ENCODE data around the gene C1orf226. TPM values are rescaled to one million over a fixed set of nuclear protein-coding genes. Genes with fewer than 3 reads are reported as not detected.

Gene C1orf226
- 1 to 10 TPM; 1.3 to 4.0 TPM for total RNA-seq

DNA sequence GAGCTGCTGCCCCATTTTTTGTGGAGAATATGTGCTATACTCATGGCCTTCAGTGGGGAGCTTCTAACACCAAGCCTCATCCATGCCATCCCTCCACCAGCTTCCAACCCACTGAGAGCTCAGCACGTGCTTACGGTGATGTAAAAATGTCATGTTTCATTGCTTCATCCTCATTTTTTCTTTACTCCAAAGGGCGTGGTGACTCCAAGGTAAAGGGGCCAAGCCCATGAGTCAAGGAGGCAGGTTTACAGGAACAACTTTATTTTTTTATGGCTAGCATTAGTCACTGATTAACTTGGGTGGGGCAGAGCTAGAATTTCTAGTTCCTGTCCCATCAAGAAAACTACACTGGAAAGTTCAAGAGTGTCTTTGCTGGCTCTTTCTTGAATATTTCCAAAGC lies at the start of gene C1orf226:
Gene C1orf226, plus strand, starts transcription at position 346 of the 400 bp plus-strand sequence. CDS start 174 bp downstream, outside the sequence.
- H3K36me3 ChIP-seq (replicated peaks in 1 of 2; ENCODE audit: insufficient read depth in 1 of 2, low read depth in 2 of 2): no peaks in the 10 kb centered on the region
- DNase-seq: peak in 1 of 4 donors; percentile 9
- no peaks in the 10 kb centered on the region for H3K4me1 ChIP-seq
- TF ChIP-seq, protein P1, sequence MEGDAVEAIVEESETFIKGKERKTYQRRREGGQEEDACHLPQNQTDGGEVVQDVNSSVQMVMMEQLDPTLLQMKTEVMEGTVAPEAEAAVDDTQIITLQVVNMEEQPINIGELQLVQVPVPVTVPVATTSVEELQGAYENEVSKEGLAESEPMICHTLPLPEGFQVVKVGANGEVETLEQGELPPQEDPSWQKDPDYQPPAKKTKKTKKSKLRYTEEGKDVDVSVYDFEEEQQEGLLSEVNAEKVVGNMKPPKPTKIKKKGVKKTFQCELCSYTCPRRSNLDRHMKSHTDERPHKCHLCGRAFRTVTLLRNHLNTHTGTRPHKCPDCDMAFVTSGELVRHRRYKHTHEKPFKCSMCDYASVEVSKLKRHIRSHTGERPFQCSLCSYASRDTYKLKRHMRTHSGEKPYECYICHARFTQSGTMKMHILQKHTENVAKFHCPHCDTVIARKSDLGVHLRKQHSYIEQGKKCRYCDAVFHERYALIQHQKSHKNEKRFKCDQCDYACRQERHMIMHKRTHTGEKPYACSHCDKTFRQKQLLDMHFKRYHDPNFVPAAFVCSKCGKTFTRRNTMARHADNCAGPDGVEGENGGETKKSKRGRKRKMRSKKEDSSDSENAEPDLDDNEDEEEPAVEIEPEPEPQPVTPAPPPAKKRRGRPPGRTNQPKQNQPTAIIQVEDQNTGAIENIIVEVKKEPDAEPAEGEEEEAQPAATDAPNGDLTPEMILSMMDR (IDR thresholded peaks at IDR 0.05): no peak
- no peak for TF ChIP-seq POLR2A (IDR thresholded peaks at IDR 0.05)
- no peaks in the 10 kb centered on the region for H3K9me3 ChIP-seq
- H3K4me3 ChIP-seq: no peak within 1 kb of the TSS
- H3K27me3 ChIP-seq: no peaks in the 10 kb centered on the region
- WGBS, 2 donors: 80 to 86% methylated on average over 3 of the region's 3 CpGs
- intact Hi-C loops (cut with DNase I): no loop called here
- no peak within 1 kb of the TSS for H3K27ac ChIP-seq
- no peak for ATAC-seq

- TF ChIP-seq POLR2A (IDR thresholded peaks at IDR 0.05): no peak
- TF ChIP-seq, protein P1 (IDR thresholded peaks at IDR 0.05): no peak
- Histone ChIP-seq H3K27me3 (no peaks in the 10 kb centered on the region), H3K4me1 (no peaks in the 10 kb centered on the region), H3K4me3 (no peak overlapping the region), H3K9me3 (no peaks in the 10 kb centered on the region), H3K27ac (no peak overlapping the region), H3K36me3 (replicated peaks in 1 of 2; ENCODE audit: insufficient read depth in 1 of 2, low read depth in 2 of 2) (no peaks in the 10 kb centered on the region)
- intact Hi-C loops (cut with DNase I): no loop called here
- DNase-seq (no peak), ATAC-seq (no peak)
Observed at GRCh38 chr1:162333991-162334390, 47.5 kb upstream of the C1orf226 start.

DNA sequence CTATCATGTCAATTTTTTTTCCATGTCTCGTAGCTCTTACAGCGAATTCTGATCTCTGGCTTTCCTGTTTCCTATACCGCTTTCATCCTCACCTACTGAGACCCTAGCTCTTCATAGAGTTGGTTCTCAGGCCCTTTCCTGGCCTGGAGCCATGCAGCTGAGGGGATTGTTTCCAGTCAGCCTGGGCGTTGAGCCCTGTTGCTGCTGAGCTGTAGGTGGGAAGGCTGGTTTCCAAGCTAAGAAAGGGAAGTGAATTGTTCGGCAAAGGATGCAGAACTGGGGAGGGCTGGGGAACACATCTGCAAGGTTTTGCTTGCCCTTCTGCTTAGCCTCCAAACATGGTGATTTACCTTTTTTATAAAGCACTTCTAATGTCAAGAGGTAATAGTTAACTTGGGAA lies 46.4 kb upstream of the C1orf226 start:
- Histone ChIP-seq H3K9me3 (no peaks in the 10 kb centered on the region), H3K27me3 (no peaks in the 10 kb centered on the region), H3K27ac (no peak overlapping the region), H3K4me3 (no peak overlapping the region), H3K4me1 (no peaks in the 10 kb centered on the region), H3K36me3 (replicated peaks in 1 of 2; ENCODE audit: insufficient read depth in 1 of 2, low read depth in 2 of 2) (no peaks in the 10 kb centered on the region)
- TF ChIP-seq, protein P1 (IDR thresholded peaks at IDR 0.05): no peak
- intact Hi-C loops (cut with DNase I): no loop called here
- ATAC-seq (no peak), DNase-seq (no peak)
- WGBS, 2 donors: 79 to 90% methylated on average over 5 of the region's 5 CpGs

DNA sequence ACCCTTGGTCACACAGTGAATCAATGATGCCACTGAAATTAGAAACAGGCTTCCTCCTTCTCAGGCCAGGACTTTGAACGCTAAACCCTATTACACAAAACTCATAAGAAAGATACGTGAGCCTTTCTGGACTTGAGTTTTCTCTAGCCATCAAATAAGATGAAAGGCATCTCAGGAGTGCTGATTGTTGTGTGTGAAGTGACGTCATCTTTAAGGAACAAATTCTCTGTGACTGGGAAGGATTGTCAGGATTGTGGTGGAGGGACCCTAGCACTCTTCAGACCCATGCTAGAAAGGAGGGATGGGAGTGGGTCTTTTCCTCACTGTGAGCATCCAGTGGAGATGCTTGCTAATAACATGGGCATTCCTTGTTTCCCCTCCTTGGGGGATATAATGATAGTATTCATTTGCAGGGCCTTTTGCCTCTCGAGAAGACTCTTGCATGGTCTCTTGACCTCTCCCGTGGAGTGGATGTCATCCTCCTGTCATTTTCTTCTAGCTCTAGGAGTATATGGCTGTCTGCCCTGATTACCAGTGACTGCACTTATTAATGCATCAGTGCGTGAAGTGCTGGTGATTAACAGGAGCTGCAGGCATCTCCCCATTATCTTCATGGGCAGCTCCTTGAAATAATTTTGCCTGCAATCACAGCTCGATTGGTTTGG lies 44.8 kb upstream of the C1orf226 start:
- no peak for TF ChIP-seq POLR2A (IDR thresholded peaks at IDR 0.05)
- TF ChIP-seq, protein P1 (IDR thresholded peaks at IDR 0.05): no peak
- Histone ChIP-seq H3K9me3 (no peaks in the 10 kb centered on the region), H3K36me3 (replicated peaks in 1 of 2; ENCODE audit: insufficient read depth in 1 of 2, low read depth in 2 of 2) (no peaks in the 10 kb centered on the region), H3K4me1 (no peaks in the 10 kb centered on the region), H3K4me3 (no peak overlapping the region), H3K27me3 (no peaks in the 10 kb centered on the region), H3K27ac (no peak overlapping the region)
- no peak for DNase-seq
- no peak for ATAC-seq
- intact Hi-C loops (cut with DNase I): no loop called here
- 83 to 88% methylated on average over 7 of the region's 7 CpGs for WGBS, 2 donors

GRCh38 chr1:162342452-162342983 lies 39.0 kb upstream of the C1orf226 start:
- 72 to 95% methylated on average over 1 of the region's 1 CpG for WGBS, 2 donors
- TF ChIP-seq, protein P1 (IDR thresholded peaks at IDR 0.05): no peak
- TF ChIP-seq POLR2A (IDR thresholded peaks at IDR 0.05): no peak
- intact Hi-C loops (cut with DNase I): no loop called here
- Histone ChIP-seq H3K9me3 (no peaks in the 10 kb centered on the region), H3K4me3 (no peak overlapping the region), H3K27me3 (no peaks in the 10 kb centered on the region), H3K27ac (no peak overlapping the region), H3K36me3 (replicated peaks in 1 of 2; ENCODE audit: insufficient read depth in 1 of 2, low read depth in 2 of 2) (no peaks in the 10 kb centered on the region), H3K4me1 (peaks cover 6% of the 10 kb centered on the region)
- DNase-seq (no peak), ATAC-seq (no peak)
